LHCN-M2 (cell line): ENCODE measurements around the gene SHKBP1. TPM values are rescaled to one million over a fixed set of nuclear protein-coding genes. Genes with fewer than 3 reads are reported as not detected.
"Not testable (repeated sequence)": the region's sequence is repeated elsewhere in the genome, so short reads cannot be mapped to it uniquely, and the experiment has no call there.

Experiments used
- DNase-seq: peaks from one replicate; pipeline ENCODE4 v3.0.0-alpha.2; 2012; ENCODE audit warnings: low read depth
- total RNA-seq: library from RNA; depleted of rRNA; stranded (reverse); fragments of >200 nt; gene quantifications from 2 replicates; pipeline ENCODE4 v1.2.3, GENCODE V29; 2014

The SHKBP1 gene
- total RNA-seq, 1 experiment from 2014 or later, result 63.5 TPM

- DNase-seq, result no peak
These were observed 22.5 kb upstream of the SHKBP1 start for GRCh38 chr19:40553885-40554857.

DNA sequence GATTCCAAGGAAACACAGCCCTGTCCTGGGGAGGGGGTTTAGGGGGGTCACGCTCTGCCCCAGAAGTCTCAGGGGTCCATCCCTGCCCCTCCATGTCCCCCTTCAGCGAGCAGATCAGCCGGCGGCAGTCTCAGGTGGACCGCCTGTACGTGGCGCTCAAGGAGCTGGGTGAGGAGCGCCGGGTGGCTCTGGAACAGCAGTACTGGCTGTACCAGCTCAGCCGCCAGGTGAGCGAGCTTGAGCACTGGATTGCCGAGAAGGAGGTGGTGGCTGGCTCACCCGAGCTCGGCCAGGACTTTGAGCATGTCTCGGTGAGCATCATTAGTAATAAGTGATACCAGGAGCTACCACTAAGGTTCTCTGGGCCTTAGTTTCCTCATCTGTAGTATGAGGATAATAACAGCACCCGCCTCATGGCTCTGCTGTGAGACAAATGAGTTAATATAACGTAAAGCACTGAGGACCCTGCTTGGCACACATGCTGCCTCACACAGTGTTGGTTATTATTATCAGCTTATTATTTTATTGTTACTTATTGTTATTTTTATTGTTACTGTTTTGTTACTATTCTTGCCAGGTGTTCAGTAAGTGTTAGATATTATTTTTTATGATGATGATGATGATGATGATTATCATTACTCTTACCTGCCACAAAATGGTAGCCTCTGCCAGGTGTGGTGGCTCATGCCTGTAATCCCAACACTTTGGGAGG is 20.5 kb upstream of the SHKBP1 start:
- no peak for DNase-seq

GRCh38 chr19:40556953-40557530 is 19.6 kb upstream of the SHKBP1 start:
- DNase-seq, result no peak

DNA sequence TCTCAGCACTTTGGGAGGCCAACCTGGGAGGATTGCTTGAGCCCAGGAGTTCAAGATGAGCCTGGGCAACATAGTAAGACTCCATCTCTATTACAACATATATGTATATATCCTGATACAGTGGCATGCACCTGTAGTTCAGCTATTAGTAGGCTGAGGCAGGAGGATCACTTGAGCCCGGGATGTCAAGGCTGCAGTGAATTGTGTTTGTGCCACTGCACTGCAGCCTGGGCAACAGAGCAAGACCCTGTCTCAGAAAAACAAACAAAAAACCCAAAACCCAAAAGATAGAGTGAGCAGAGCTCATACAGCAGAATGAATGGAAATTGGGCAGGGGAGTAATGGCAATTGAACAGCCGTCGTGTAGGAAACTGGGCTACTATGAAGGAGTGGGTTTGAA is 17.3 kb upstream of the SHKBP1 start:
- no peak for DNase-seq

GRCh38 chr19:40560092-40560507 is 16.6 kb upstream of the SHKBP1 start:
- no peak for DNase-seq

- DNase-seq, result no peak
These were observed 14.7 kb upstream of the SHKBP1 start for GRCh38 chr19:40561947-40562346.

GRCh38 chr19:40564535-40564934 is 12.1 kb upstream of the SHKBP1 start:
- DNase-seq, result not testable (repeated sequence)

GRCh38 chr19:40565355-40565754 is 11.3 kb upstream of the SHKBP1 start:
- no peak for DNase-seq

DNA sequence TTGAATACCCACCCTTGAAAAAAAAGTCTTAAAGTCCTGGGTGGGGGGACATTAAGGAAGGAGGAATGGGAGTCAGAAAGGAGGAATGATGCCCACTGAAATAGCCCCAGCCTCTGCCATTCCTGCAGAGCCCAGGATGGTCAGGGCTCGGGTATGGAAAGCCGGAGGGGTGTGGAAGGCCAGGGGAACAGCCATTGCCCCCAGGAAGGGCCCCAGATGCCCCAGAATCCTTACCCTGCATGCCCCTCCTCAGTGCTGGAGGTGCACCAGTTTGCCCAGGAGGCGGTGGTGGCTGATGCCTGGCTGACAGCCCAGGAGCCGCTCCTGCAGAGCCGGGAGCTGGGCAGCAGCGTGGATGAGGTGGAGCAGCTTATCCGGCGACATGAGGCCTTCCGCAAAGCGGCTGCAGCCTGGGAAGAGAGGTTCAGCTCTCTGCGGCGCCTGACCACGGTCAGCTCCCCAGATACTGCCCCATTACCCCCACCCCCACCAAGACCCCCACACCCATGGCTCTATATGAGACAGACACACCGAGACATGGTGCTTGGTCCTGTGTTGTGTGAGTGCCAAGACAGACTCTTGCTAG is 10.7 kb upstream of the SHKBP1 start:
- no peak for DNase-seq

GRCh38 chr19:40567040-40567749 is 9.5 kb upstream of the SHKBP1 start:
- no peak for DNase-seq

- no peak for DNase-seq
These were observed 8.8 kb upstream of the SHKBP1 start for GRCh38 chr19:40567750-40568494.

DNA sequence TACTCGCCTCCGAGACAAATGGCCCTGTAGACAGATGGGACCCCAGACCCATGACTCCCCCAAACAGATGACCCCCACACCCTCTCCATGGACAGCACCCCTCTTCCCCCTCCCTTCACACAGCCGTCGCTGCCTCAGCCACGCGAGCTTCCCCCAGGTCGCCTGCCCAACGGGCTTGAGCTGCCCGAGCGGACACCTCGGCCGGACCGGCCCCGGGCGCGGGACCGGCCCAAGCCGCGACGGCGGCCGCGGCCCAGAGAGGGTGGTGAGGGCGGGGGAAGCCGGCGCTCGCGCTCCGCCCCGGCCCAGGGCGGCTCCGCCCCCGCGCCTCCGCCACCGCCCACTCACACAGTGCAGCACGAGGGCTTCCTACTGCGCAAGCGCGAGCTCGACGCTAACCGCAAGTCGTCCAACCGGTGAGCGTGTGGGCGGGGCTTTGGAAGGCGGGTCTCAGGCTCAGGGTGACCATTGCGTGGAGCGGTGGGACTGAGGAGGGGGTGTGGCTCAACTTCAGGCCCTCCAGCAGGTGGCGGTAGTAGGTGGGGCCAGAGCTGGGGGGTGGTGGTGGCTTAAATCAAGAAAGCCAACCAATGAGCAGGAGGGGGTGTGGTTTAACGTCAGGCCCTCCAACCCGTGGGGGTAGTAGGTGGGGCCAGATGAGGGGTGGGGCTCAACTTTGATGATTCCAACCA is 6.2 kb upstream of the SHKBP1 start:
- DNase-seq, result peak; percentile 99

DNA sequence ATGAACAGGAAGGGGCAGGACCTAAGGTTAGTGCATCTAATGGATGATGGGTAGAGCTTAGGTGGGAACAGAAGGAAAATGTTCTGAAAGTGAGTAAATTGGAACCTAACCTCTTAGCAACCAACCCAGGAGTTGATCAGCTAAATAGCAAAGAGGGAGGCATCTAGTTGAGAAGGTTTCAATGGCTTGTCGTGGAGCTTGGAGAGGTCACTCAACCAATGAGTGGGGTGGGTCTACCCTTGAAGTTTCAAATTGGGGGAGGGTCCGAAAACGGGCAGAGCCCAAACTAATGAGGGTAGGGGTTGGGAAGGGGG is 5.7 kb upstream of the SHKBP1 start:
- no peak for DNase-seq

DNA sequence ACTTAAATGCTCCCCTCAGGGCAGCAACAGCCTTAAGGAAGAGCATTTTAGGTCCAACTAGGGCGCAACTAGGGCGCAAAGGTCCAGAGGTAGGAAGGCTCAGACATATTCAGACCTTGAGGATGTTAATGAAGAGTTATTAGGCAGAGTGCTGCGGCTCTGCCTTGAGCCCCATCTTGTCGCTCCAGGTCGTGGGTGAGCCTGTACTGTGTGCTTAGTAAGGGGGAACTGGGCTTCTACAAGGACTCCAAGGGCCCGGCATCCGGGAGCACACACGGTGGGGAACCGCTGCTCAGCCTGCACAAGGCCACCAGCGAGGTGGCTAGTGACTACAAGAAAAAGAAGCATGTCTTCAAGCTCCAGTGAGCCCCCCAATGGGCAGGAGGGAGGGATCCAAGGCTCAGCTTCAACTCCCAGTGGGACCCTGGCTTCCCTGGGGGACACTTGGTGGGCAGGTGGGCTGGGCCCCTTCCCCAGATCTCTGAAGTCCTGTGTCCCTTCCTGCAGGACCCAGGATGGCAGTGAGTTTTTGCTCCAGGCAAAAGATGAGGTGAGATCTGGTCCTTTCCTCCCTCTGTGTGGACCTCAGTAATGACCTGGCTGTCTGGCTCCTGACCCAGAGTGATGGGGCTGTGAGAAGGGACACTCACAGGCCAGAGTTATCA is 4.7 kb upstream of the SHKBP1 start:
- DNase-seq, result no peak

DNA sequence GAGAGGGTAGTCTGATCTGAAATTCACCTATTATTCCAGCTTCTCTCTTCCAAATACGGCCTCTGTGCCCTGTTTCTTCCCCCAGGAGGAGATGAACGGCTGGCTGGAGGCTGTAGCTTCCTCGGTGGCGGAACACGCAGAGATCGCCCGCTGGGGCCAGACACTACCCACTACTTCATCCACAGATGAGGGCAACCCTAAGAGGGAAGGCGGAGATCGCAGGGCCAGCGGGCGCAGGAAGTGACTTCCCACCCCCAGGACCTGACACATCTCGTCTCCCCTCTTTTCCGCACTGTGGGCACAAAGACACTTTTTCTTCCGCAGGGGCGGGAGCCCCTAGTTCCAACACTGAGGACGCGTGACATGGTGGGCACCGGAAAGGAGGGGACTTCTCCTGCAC is 1.3 kb upstream of the SHKBP1 start:
- no peak for DNase-seq

DNA sequence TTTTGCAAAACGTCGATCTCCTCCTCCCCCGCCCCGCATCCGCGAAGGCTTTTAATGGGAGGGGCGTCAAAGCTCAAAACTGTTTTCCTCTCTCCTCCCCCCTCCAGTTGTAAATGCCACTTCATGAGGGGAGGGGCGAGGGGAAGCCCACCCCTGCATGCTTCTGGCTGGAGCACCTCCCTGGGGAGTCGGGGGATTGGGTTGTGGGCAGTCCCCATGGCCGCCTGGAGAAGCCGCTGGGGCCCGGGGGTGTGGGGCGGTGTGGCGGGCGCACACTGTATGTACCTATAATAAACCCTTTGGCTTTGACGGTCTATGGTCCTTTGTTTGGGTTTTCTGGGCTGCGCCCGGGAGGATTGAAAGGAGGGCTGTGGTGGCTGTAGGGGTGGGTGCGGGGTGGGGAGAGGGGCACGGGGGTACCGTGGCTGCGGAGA is 505 bp upstream of the SHKBP1 start:
- no peak for DNase-seq

DNA sequence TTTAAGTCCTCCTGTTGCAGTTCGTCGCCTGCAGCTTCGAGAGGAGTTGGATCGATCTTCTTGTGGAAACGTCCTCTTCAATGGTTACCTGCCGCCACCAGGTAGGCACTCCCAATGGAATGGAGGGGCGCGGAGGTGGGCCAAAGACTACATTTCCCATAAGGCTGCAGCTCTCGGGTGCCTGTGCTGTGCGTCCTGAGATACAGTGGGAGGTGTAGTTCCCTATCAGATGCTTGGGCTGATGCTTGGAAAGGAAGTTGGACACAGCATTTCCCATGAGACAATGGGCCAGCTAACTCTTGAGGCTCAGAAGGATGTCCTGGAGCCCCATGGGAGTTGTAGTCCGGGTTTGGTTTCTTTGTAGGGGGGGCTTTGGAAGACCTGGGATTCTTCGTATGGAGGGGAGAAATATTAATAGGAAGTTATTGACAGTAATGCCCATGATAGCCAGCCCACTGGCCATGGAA is 1.8 kb downstream of the SHKBP1 start:
- peak; percentile 28 for DNase-seq

GRCh38 chr19:40580619-40581018 is 3.9 kb downstream of the SHKBP1 start:
- DNase-seq, result no peak

DNA sequence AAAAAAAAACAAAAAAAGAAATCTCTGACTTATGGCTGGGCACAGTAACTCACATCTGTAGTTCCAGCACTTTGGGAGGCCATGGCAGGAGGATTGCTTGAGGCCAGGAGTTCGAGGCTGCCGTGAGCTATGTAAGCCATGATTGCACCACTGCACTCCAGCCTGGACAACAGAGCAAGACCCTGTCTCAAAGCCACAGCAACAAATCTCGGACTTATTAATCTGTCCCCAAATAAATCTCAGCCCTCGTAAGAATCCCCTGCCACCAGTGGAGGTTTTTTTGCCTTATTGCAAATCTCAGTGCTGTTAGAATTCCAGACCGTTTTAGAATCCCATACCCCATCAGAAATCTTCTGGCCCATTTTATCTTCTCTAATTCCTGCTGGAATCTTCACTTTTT is 4.9 kb downstream of the SHKBP1 start:
- no peak for DNase-seq
